Inferior parietal cortex (tissue), 1 donor: ENCODE measurements around the gene THRA.
A peak's percentile ranks its signal among the peaks of the same experiment; 100 is the strongest.

Experiments used
- DNase-seq: peaks from one replicate; pipeline ENCODE4 v3.0.0-alpha.2; 2016; ENCODE audit errors: extremely low spot score

The THRA gene

GRCh38 chr17:40084477-40084876 lies 21.7 kb downstream of the THRA start:
- DNase-seq, result no peak

- DNase-seq, result peak; percentile 53
These were observed 23.6 kb downstream of the THRA start for GRCh38 chr17:40086150-40087044.

- DNase-seq, result no peak
These were observed 24.5 kb downstream of the THRA start for GRCh38 chr17:40087049-40087794.

- DNase-seq, result no peak
These were observed 25.3 kb downstream of the THRA start for GRCh38 chr17:40087903-40088718.

DNA sequence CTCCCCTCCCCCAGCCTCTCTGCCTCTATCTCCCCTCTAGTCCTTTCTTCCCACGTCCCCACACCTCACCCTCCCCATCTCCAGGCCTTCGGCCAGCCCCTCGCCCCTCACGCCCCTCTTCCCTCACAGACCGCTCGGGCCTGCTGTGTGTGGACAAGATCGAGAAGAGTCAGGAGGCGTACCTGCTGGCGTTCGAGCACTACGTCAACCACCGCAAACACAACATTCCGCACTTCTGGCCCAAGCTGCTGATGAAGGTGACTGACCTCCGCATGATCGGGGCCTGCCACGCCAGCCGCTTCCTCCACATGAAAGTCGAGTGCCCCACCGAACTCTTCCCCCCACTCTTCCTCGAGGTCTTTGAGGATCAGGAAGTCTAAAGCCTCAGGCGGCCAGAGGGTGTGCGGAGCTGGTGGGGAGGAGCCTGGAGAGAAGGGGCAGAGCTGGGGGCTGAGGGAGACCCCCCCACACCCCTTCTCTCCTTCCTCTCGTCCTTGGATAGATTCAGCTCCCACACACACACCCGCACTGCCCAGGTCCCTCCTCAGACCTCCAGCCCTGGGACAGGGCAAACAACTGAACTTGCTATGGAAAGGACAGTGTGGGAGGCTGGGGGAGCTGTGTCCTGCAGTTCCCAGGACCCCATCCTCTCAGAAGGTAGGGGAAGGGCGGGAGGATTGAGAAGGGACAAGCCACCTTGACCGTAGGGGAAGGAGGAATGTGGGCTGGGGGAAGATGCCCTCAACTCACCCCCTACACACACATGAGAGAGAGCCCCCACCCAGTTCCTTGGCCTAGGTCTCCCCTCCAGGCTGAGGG lies 26.5 kb downstream of the THRA start:
- DNase-seq, result no peak

- DNase-seq, result no peak
These were observed 27.7 kb downstream of the THRA start for GRCh38 chr17:40090237-40091119.

DNA sequence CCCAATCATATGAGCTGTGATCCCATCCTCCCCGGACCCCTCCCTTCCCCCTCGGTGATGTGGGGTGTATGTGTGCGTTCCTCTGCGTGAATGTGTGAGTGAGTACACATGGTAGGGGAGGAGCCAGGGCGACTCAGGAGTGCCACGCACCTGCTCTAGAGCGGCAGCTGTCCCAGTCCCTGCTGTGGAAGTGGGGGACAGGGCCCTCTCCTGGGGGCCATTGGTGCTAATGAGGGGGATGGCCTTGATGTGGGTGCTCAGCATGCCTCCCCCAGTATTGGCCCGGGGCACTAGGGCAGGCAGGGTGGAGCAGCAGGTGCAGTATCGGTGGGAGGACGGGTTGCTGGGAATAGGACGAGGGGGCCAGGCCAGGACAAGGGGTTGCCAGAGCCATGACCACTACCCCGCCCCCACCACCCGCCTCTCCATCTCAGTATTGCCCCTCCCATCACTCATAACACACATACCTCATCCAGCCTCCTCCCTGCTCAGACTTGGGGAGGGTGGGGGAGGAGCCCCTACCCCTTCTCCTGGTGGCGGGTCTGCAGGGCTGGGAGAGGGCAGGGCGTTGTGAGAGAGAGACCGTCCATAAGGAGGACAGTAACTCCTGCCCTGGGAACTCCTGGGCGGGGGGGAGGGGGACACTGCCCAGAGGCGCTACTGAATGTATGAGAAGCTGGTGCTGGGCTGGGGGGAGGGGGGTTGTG lies 29.1 kb downstream of the THRA start:
- DNase-seq, result no peak

- DNase-seq, result peak; percentile 39
These were observed 29.8 kb downstream of the THRA start for GRCh38 chr17:40092581-40092980.

DNA sequence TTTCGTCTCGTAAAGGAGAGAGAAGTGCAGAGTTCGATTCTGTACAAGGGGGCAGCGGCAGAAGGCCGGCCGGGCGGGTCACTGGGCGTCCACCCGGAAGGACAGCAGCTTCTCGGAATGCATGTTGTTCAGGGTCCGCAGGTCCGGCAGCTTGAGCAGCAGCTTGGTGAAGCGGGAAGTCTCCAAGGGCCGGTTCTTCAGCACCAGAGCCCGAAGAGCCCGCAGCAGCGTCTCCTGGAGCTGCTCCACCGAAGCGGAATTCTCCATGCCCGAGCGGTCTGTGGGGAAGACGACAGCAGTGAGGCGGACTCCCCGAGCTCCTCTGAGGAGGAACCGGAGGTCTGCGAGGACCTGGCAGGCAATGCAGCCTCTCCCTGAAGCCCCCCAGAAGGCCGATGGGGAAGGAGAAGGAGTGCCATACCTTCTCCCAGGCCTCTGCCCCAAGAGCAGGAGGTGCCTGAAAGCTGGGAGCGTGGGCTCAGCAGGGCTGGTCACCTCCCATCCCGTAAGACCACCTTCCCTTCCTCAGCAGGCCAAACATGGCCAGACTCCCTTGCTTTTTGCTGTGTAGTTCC lies 30.3 kb downstream of the THRA start:
- DNase-seq, result no peak

DNA sequence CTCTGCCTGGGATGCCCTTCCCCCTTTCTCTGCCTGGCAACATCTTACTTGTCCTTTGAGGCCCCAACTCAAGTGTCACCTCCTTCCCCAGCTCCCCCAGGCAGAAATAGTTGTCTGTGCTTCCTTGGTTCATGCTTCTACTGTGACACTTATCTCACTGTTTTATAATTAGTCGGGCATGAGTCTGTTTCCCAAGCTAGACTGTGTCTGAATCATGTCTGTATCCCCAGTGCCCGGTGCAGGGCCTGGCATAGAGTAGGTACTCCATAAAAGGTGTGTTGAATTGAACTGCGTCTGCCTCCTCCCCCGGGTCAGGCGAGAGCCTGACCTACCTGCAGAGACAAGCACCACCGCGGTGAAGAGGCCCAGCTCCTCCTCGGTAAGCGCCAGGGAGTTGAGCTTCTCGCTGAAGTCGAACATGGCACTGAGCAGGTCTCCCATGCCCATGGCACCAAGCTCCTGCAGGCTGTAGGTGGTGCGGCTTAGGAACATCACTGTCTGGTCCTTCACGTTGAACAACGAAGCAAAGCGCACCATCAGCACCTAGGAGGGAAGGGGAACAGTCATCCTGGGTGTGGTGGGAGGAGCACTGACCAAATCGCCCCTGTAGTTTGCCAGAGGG lies 30.9 kb downstream of the THRA start:
- no peak for DNase-seq

DNA sequence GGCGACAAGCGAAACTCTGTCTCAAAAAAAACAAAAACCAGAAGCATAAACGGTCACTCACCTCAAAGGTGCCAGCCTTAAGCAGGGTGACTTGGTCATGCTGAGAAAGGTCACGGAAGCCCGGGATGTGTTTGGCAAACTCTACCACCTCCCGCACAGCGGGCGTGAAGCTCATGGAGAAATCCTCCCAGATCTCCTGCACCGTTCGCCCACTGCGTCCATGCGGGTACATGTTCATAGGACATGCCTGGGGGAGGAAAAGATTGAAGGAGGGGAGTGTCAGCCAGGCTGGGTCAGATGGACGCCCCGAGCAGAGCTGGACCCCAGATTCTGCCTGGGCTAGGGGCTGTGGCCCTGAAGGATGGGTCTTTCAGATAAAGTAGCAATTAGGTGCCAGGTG lies 32.1 kb downstream of the THRA start:
- DNase-seq, result no peak

GRCh38 chr17:40095351-40095943 lies 32.7 kb downstream of the THRA start:
- DNase-seq, result no peak

GRCh38 chr17:40095944-40096791 lies 33.4 kb downstream of the THRA start:
- DNase-seq, result no peak

- no peak for DNase-seq
These were observed 34.3 kb downstream of the THRA start for GRCh38 chr17:40097087-40097486.

DNA sequence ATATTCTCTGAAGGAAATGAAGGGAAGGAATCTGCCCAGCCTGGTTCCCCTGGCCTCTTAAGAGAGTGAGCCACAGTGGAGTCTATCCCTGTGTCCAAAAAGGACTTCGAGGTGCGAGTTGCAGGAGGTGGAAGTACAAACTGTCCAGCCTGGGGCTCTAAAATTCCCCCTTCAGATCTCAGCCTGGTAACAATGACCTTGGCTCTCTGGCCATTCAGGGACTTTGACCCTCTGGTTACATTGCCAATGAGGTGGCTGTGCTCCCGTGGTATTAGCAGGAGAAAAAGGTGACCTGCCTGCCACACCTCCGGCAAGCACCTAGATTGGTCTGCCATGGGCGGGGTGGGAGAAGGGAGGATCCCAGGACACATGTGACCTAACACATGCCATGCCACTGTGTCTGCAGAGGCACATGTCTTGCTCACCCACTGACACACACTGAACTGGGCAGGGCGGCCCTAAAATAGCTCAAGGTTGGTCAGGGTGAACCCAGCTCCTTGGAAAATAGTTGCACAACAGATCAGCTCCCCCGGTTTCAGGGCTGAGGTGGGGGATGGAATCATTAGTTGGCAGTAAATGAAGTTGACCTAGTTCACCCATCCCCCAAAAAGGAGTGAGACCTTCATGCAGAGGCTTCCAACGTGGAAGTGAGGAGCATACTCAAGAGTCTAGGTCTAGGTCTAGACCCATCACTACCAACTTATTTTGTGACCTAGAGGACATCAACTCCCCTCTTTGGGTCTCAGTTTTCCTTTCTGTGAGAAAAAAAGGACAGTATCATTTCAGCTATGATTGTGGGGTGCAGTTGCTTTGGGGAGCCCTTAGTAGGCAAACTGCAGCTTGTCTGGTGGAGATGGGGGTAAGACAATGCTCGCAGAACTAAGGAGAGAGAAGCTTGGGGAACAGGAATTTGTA lies 35.4 kb downstream of the THRA start:
- no peak for DNase-seq

GRCh38 chr17:40098846-40099618 lies 36.3 kb downstream of the THRA start:
- peak; percentile 95 for DNase-seq
